ENCODE measurements around the gene SEC61B. TPM values are rescaled to one million over a fixed set of nuclear protein-coding genes. Genes with fewer than 3 reads are reported as not detected.

The SEC61B gene
- total RNA-seq, 1 donor from 2014 or later: 129 TPM

GRCh38 chr9:99259231-99259918 lies 37.3 kb downstream of the SEC61B start:
- H3K27ac Mint-ChIP-seq (ENCODE audit: unreplicated experiment): no peak overlapping the region
- H3K9me3 Mint-ChIP-seq: no peaks in the 10 kb centered on the region
- DNase-seq (ENCODE audit: low read depth, low spot score): no peak

GRCh38 chr9:99261923-99262322 lies 39.8 kb downstream of the SEC61B start:
- DNase-seq (ENCODE audit: low read depth, low spot score): no peak
- H3K4me3 Mint-ChIP-seq: no peak overlapping the region
- no peak for TF ChIP-seq CTCF (conservative IDR thresholded peaks at IDR 0.05)
- H3K9me3 Mint-ChIP-seq: no peaks in the 10 kb centered on the region
- no peaks in the 10 kb centered on the region for H3K36me3 Mint-ChIP-seq (ENCODE audit: low read depth)
- peaks cover 5% of the 10 kb centered on the region for H3K4me1 Mint-ChIP-seq
- H3K27ac Mint-ChIP-seq (ENCODE audit: unreplicated experiment): no peak overlapping the region
- no peaks in the 10 kb centered on the region for H3K27me3 Mint-ChIP-seq (ENCODE audit: low read depth)

More at GRCh38 chr9:99259231-99259918, 37.3 kb downstream of the SEC61B start:
- Mint-ChIP-seq H3K36me3 (ENCODE audit: low read depth) (no peaks in the 10 kb centered on the region), H3K27me3 (ENCODE audit: low read depth) (no peaks in the 10 kb centered on the region), H3K4me1 (peaks cover 4% of the 10 kb centered on the region), H3K4me3 (no peak overlapping the region)
- no peak for TF ChIP-seq CTCF (conservative IDR thresholded peaks at IDR 0.05)

GRCh38 chr9:99262949-99263418 lies 40.9 kb downstream of the SEC61B start:
- Mint-ChIP-seq H3K27me3 (ENCODE audit: low read depth) (no peaks in the 10 kb centered on the region), H3K9me3 (no peaks in the 10 kb centered on the region), H3K36me3 (ENCODE audit: low read depth) (no peaks in the 10 kb centered on the region), H3K4me3 (no peak overlapping the region), H3K27ac (ENCODE audit: unreplicated experiment) (no peak overlapping the region), H3K4me1 (peaks cover 8% of the 10 kb centered on the region)
- DNase-seq (ENCODE audit: low read depth, low spot score): no peak
- no peak for TF ChIP-seq CTCF (conservative IDR thresholded peaks at IDR 0.05)

GRCh38 chr9:99264070-99264680 lies 42.1 kb downstream of the SEC61B start:
- DNase-seq (ENCODE audit: low read depth, low spot score): no peak

GRCh38 chr9:99265691-99266090 lies 43.6 kb downstream of the SEC61B start:
- Mint-ChIP-seq H3K4me3 (no peak overlapping the region), H3K4me1 (peaks cover 4% of the 10 kb centered on the region), H3K9me3 (no peaks in the 10 kb centered on the region), H3K27ac (ENCODE audit: unreplicated experiment) (no peak overlapping the region), H3K36me3 (ENCODE audit: low read depth) (no peaks in the 10 kb centered on the region), H3K27me3 (ENCODE audit: low read depth) (no peaks in the 10 kb centered on the region)
- DNase-seq (ENCODE audit: low read depth, low spot score): no peak
- no peak for TF ChIP-seq CTCF (conservative IDR thresholded peaks at IDR 0.05)

More at GRCh38 chr9:99264070-99264680, 42.1 kb downstream of the SEC61B start:
- Mint-ChIP-seq H3K36me3 (ENCODE audit: low read depth) (no peaks in the 10 kb centered on the region), H3K27me3 (ENCODE audit: low read depth) (no peaks in the 10 kb centered on the region), H3K9me3 (no peaks in the 10 kb centered on the region), H3K4me1 (peaks cover 8% of the 10 kb centered on the region), H3K27ac (ENCODE audit: unreplicated experiment) (no peak overlapping the region), H3K4me3 (no peak overlapping the region)
- TF ChIP-seq CTCF (conservative IDR thresholded peaks at IDR 0.05): peak; percentile 21
